Mesenchymal stem cell (in vitro differentiated cells and primary cell): Measurements from ENCODE around the gene MINDY4.

Experiments
- DNase-seq: peaks from one replicate; pipeline ENCODE4 v3.0.0-alpha.2; 2013
- H2AFZ ChIP-seq: one replicate; pipeline ENCODE4 v1.6.1; 2013; ENCODE audit warnings: low read depth, mild to moderate bottlenecking, control low read depth, inconsistent platforms, low read length, moderate library complexity
- H2AK5ac ChIP-seq: 2 replicates; pipeline ENCODE4 v1.6.1; 2013; ENCODE audit warnings: low read length, moderate library complexity, mild to moderate bottlenecking, inconsistent platforms; ENCODE audit not compliant: severe bottlenecking
- H2BK120ac ChIP-seq: one replicate; pipeline ENCODE4 v1.6.1; 2013; ENCODE audit warnings: low read depth, mild to moderate bottlenecking, inconsistent platforms, low read length, moderate library complexity
- H2BK12ac ChIP-seq, 2 experiments: one replicate each; pipeline ENCODE4 v1.6.1; 2013; ENCODE audit warnings: inconsistent platforms in 2 of 2, low read length in 2 of 2, mild to moderate bottlenecking in 2 of 2, moderate library complexity in 2 of 2, control low read depth in 1 of 2
- H2BK15ac ChIP-seq: one replicate; pipeline ENCODE4 v1.6.1; 2013; ENCODE audit warnings: mild to moderate bottlenecking, low read depth, inconsistent platforms; ENCODE audit not compliant: poor library complexity, severe bottlenecking
- H2BK5ac ChIP-seq: 2 replicates; pipeline ENCODE4 v1.6.1; 2013; ENCODE audit warnings: low read depth, mild to moderate bottlenecking, low read length, control low read depth, inconsistent platforms; ENCODE audit not compliant: poor library complexity, severe bottlenecking
- H3K14ac ChIP-seq, 2 experiments: one replicate each; pipeline ENCODE4 v1.6.1; 2013; ENCODE audit warnings: inconsistent platforms in 2 of 2, low read length in 2 of 2, control low read depth in 1 of 2, mild to moderate bottlenecking in 1 of 2, moderate library complexity in 1 of 2
- H3K18ac ChIP-seq, 2 experiments: one replicate each; pipeline ENCODE4 v1.6.1; 2013; ENCODE audit warnings: inconsistent platforms in 2 of 2, low read length in 2 of 2, control low read depth in 1 of 2, low read depth in 1 of 2, mild to moderate bottlenecking in 1 of 2
- H3K23ac ChIP-seq, 2 experiments: one replicate each; pipeline ENCODE4 v1.6.1; 2013; ENCODE audit warnings: inconsistent platforms in 2 of 2, low read length in 2 of 2, mild to moderate bottlenecking in 2 of 2, moderate library complexity in 2 of 2, control low read depth in 1 of 2
- H3K27ac ChIP-seq: 2 replicates; pipeline ENCODE4 v1.5.1; 2013; ENCODE audit warnings: mild to moderate bottlenecking, moderate library complexity, low read length, control low read depth, inconsistent platforms; ENCODE audit not compliant: poor library complexity, severe bottlenecking
- H3K27me3 ChIP-seq, 2 experiments: 2 replicates each; pipeline versions ENCODE4 v1.6.1 to v1.7.0; 2013; ENCODE audit warnings: low read length in 2 of 2, mild to moderate bottlenecking in 2 of 2, moderate library complexity in 2 of 2, control low read depth in 1 of 2, inconsistent platforms in 1 of 2; ENCODE audit not compliant: control insufficient read depth in 1 of 2, insufficient read depth in 1 of 2
- H3K36me3 ChIP-seq, 2 experiments: 2 replicates each; pipeline versions ENCODE4 v1.6.1 to v1.7.0; 2013; ENCODE audit warnings: low read length in 2 of 2, control low read depth in 1 of 2, inconsistent platforms in 1 of 2, low read depth in 1 of 2, mild to moderate bottlenecking in 1 of 2; ENCODE audit not compliant: insufficient read depth in 2 of 2, control insufficient read depth in 1 of 2
- H3K4ac ChIP-seq, 2 experiments: one replicate each; pipeline ENCODE4 v1.6.1; 2013; ENCODE audit warnings: inconsistent platforms in 2 of 2, low read length in 2 of 2, mild to moderate bottlenecking in 2 of 2, moderate library complexity in 2 of 2, control low read depth in 1 of 2, low read depth in 1 of 2
- H3K4me1 ChIP-seq: 2 replicates; pipeline ENCODE4 v1.6.1; 2013; ENCODE audit warnings: low read depth, low read length, control low read depth; ENCODE audit not compliant: control insufficient read depth, insufficient read depth
- H3K4me2 ChIP-seq: 2 replicates; pipeline ENCODE4 v1.6.1; 2013; ENCODE audit warnings: low read length, mild to moderate bottlenecking, inconsistent platforms; ENCODE audit not compliant: poor library complexity, severe bottlenecking
- H3K4me3 ChIP-seq, 2 experiments: 2 replicates each; pipeline versions ENCODE4 v1.5.1 to v1.7.0; 2013; ENCODE audit warnings: low read length in 2 of 2, mild to moderate bottlenecking in 2 of 2, control low read depth in 1 of 2, low read depth in 1 of 2; ENCODE audit not compliant: insufficient read depth in 1 of 2
- H3K79me1 ChIP-seq: replicated peaks from 2 replicates; pipeline ENCODE4 v1.6.1; 2013; ENCODE audit warnings: mild to moderate bottlenecking, control low read depth, low read length, inconsistent platforms; ENCODE audit not compliant: poor library complexity, severe bottlenecking
- H3K9ac ChIP-seq: 2 replicates; pipeline ENCODE4 v1.7.0; 2013; ENCODE audit warnings: mild to moderate bottlenecking, low read length, moderate library complexity
- H3K9me3 ChIP-seq: 2 replicates; pipeline ENCODE4 v1.7.0; 2013; ENCODE audit warnings: mild to moderate bottlenecking, low read length; ENCODE audit not compliant: control insufficient read depth
- H4K8ac ChIP-seq: one replicate; pipeline ENCODE4 v1.6.1; 2013; ENCODE audit warnings: inconsistent platforms, mild to moderate bottlenecking, low read length, moderate library complexity
- H4K91ac ChIP-seq: one replicate; pipeline ENCODE4 v1.6.1; 2013; ENCODE audit warnings: mild to moderate bottlenecking, low read length, inconsistent platforms
- WGBS: methylation state at CpG from one replicate; pipeline ENCODE4 v1.1.7; 2013; ENCODE audit warnings: mixed read lengths; 5-methylcytosine and 5-hydroxymethylcytosine counted together

The MINDY4 gene

DNA sequence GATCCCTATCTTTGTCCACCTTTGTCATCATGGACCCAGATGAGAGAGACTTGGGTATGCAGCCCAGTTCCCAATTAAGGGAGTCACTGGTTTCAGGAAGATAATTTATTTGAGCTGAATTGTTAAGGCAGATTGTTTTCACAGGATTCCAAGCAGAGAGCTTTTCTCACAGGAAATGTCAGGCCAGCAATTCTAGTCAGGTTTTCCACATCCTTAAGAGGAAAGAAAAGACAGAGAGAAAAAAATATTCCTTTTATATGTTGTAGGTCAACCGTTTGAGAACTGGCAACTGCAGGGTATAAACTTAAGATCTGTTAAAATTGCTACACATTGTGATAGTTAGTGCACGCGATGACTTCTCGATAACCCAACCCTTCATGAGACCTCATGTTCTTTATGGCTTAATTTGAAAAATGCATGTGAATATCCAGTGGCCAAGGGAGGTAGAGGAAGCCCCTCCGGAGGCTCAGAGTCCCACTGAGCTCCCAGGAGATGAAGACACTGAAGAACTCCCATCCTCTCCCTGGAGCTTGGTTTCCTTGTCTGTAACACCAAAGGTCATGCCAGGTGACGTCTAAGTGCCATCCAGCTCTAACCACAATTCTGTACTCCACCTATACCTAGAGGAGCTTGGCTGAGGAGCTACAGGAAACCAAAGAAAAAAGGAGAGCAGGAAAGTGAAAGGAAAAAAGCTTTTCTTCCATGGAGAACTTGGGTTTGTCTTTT is 45.6 kb downstream of the MINDY4 start:
- H3K4ac ChIP-seq = no peak overlapping the region
- no peak overlapping the region for H3K23ac ChIP-seq
- DNase-seq = no peak
- H2BK15ac ChIP-seq = no peak overlapping the region
- H4K91ac ChIP-seq = no peak overlapping the region
- H3K79me1 ChIP-seq = peaks cover 26% of the 10 kb centered on the region
- H3K4me1 ChIP-seq = peaks cover 9% of the 10 kb centered on the region
- no peak overlapping the region for H2BK12ac ChIP-seq
- no peaks in the 10 kb centered on the region for H3K27me3 ChIP-seq
- no peak overlapping the region for H4K8ac ChIP-seq
- no peak overlapping the region for H3K27ac ChIP-seq
- whole genome bisulfite sequencing = 90% methylated on average over 4 of the region's 6 CpGs
- no peak overlapping the region for H2AFZ ChIP-seq
- peak overlapping the region; percentile 85 for H3K9ac ChIP-seq
- H3K4me2 ChIP-seq = no peak overlapping the region
- H2BK120ac ChIP-seq = no peak overlapping the region
- H2AK5ac ChIP-seq = no peak overlapping the region
- no peak overlapping the region for H3K18ac ChIP-seq
- no peak overlapping the region for H2BK5ac ChIP-seq
- no peaks in the 10 kb centered on the region for H3K9me3 ChIP-seq
- peak overlapping the region in 1 of 2 experiments; percentile 82 for H3K4me3 ChIP-seq
- no peak overlapping the region for H3K14ac ChIP-seq
- peaks cover 0 to 14% of the 10 kb centered on the region in 2 experiments for H3K36me3 ChIP-seq

DNA sequence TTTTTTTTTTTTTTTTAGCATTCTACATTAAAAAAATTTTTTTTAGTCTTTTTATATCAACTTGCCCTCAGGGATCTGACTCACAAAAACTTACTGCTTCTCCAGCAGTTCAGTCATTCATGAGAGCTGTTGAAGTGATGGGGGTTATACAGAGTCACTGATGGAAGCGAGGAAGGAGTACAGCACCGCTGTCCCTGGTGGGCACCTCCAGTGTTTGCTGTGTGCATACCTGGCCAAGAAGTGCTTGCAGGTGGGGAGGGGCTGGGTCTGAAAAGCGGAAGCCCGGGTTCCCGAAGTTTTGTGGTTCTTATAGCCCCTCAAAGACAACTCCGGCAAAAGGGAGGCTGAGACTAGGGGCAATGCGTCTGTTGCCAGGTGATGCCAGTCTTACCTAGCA is 46.2 kb downstream of the MINDY4 start:
- Histone ChIP-seq H3K14ac (no peak overlapping the region), H4K91ac (no peak overlapping the region), H2AK5ac (no peak overlapping the region), H3K4ac (no peak overlapping the region), H3K27ac (no peak overlapping the region), H2BK5ac (no peak overlapping the region), H3K9ac (peak overlapping the region; percentile 85), H3K23ac (no peak overlapping the region), H3K4me1 (peaks cover 9% of the 10 kb centered on the region), H3K9me3 (no peaks in the 10 kb centered on the region), H3K4me2 (no peak overlapping the region), H3K4me3 (peak overlapping the region in 1 of 2 experiments; percentile 82), H2BK12ac (no peak overlapping the region), H3K36me3 (peaks cover 0 to 14% of the 10 kb centered on the region in 2 experiments), H2BK15ac (no peak overlapping the region), H3K27me3 (no peaks in the 10 kb centered on the region), H3K79me1 (peaks cover 25% of the 10 kb centered on the region), H3K18ac (no peak overlapping the region), H4K8ac (no peak overlapping the region), H2BK120ac (no peak overlapping the region), H2AFZ (no peak overlapping the region)
- DNase-seq = no peak
- WGBS = 95% methylated on average over 7 of the region's 7 CpGs

DNA sequence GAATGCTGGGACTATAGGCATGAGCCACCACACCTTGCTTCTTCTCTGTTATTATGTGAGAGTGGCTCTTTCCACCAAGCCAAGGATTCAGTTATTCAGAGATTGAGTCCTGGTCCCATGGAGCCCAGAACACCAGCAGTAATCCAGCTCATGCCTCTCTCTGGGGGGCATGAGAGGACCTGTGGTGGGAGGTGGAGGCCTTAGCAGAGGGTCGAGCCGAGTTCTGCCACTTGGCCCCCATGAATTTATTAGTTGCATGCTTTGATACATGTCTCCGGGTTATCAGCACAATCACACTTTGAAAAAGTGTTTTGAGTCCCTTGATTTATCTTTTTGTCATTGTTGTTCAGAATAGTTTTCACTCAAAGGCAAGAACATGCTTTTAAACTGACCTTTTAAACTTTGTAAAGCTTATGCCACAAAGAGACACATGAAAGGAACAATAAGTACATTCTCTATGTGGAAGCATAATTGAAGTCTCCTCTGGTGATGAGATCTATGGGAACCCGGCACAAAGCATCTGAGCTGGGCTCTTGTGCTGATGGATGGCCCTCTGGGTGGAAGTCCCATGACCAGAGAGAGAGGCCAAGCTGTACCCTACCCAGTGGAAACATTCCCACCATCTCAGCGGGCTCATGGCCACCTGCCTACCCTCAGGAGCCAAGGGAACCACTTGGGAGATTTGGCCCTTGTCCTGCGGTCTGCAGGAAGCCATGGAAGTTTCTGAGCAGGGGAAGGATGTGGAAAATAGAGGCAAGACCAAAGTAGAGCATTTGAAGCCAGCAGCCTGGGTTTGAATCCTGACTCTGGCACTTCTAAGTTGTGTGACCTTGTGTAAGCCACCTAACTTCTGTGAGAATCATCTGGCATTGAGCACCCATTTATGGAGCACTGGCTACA is 53.9 kb downstream of the MINDY4 start:
- Histone ChIP-seq H3K14ac (no peak overlapping the region), H2AK5ac (no peak overlapping the region), H3K18ac (no peak overlapping the region), H2BK15ac (no peak overlapping the region), H4K8ac (no peak overlapping the region), H3K79me1 (peaks cover 27% of the 10 kb centered on the region), H3K4me1 (peaks cover 3% of the 10 kb centered on the region), H2BK120ac (no peak overlapping the region), H3K9ac (no peak overlapping the region), H3K4me2 (no peak overlapping the region), H3K23ac (no peak overlapping the region), H3K36me3 (peaks cover 12 to 35% of the 10 kb centered on the region in 2 experiments), H2BK5ac (no peak overlapping the region), H3K27me3 (no peaks in the 10 kb centered on the region), H4K91ac (no peak overlapping the region), H3K4ac (no peak overlapping the region), H2AFZ (no peak overlapping the region), H3K9me3 (no peaks in the 10 kb centered on the region), H2BK12ac (no peak overlapping the region), H3K27ac (no peak overlapping the region), H3K4me3 (no peak overlapping the region)
- WGBS = 94% methylated on average over 5 of the region's 6 CpGs
- no peak for DNase-seq

DNA sequence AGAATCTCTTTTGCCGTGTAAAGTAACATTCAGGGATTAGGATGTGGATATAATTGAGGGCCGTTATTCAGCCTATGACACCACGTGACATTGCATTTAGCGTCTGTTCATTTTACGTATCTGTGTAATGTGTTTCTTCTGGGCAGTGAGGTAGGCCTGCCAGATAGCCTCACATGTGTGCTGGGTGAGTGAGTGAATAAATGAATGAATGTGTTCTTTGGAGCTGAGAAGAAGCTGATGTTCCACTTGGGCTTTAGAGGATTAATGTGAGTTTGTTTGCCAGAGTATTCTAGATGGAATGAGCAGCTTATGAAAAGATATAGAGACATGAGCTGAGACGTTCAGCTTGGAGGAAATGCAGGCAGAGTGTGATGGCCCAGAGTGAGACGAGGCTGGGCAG is 55.0 kb downstream of the MINDY4 start:
- Histone ChIP-seq H4K8ac (no peak overlapping the region), H3K23ac (no peak overlapping the region), H4K91ac (no peak overlapping the region), H3K27ac (no peak overlapping the region), H3K79me1 (peaks cover 30% of the 10 kb centered on the region), H2BK15ac (no peak overlapping the region), H3K14ac (no peak overlapping the region), H3K4me1 (peaks cover 3% of the 10 kb centered on the region), H2BK5ac (no peak overlapping the region), H3K4me2 (no peak overlapping the region), H2AFZ (no peak overlapping the region), H3K9me3 (no peaks in the 10 kb centered on the region), H3K9ac (no peak overlapping the region), H3K18ac (no peak overlapping the region), H2BK120ac (no peak overlapping the region), H2BK12ac (no peak overlapping the region), H2AK5ac (no peak overlapping the region), H3K4me3 (no peak overlapping the region), H3K36me3 (peaks cover 13 to 45% of the 10 kb centered on the region in 2 experiments), H3K27me3 (no peaks in the 10 kb centered on the region), H3K4ac (no peak overlapping the region)
- WGBS = 93% methylated on average over 7 of the region's 7 CpGs
- no peak for DNase-seq
